Right atrium auricular region (tissue), 2 donors: ENCODE data around the gene DHX35. TPM values are rescaled to one million over a fixed set of nuclear protein-coding genes. Genes with fewer than 3 reads are reported as not detected.

Experiments
- DNase-seq: peaks from one replicate; pipeline ENCODE4 v3.0.0-alpha.2; 2019; ENCODE audit warnings: low spot score
- H3K27ac ChIP-seq, 2 donors: fragments of 200-600 bp; sonication (generic); 1 replicate in 1 of 2; 2 replicates in 1 of 2; pipeline ENCODE4 v1.5.1; 2016 to 2019
- H3K27me3 ChIP-seq, 2 donors: fragments of 200-600 bp; sonication (generic); one replicate each; pipeline versions ENCODE4 v1.5.1 to v1.6.0; 2017 to 2019
- H3K36me3 ChIP-seq: fragments of 200-600 bp; sonication (generic); one replicate; pipeline ENCODE4 v1.5.1; 2016
- H3K4me1 ChIP-seq, 2 donors: fragments of 200-600 bp; sonication (generic); one replicate each; pipeline versions ENCODE4 v1.5.1 to v1.6.0; 2017 to 2019
- H3K4me3 ChIP-seq, 2 donors: fragments of 200-600 bp; sonication (generic); 1 replicate in 1 of 2; 2 replicates in 1 of 2; pipeline ENCODE4 v1.5.1; 2017 to 2019; ENCODE audit warnings: mild to moderate bottlenecking in 1 of 2, moderate library complexity in 1 of 2
- H3K9me3 ChIP-seq, 2 donors: fragments of 200-600 bp; sonication (generic); one replicate each; pipeline ENCODE4 v1.5.1; 2019
- CTCF ChIP-seq, 2 donors: fragments of 200-600 bp; sonication (generic); IDR thresholded peaks; one replicate each; pipeline ENCODE4 v1.5.1; 2019; ENCODE audit warnings: antibody characterized with exemption in 2 of 2
- total RNA-seq, 2 donors: library from RNA; depleted of rRNA; stranded (reverse); fragments of >200 nt; gene quantifications; one replicate each; pipeline ENCODE4 v1.1.0, GENCODE V29; 2016

DHX35 gene
- total RNA-seq, 2 donors from 2014 or later: 15.2 to 41.0 TPM

GRCh38 chr20:39019027-39019426 lies 56.9 kb downstream of the DHX35 start:
- Histone ChIP-seq H3K27me3 (no peaks in the 10 kb centered on the region), H3K4me1 (no peaks in the 10 kb centered on the region), H3K36me3 (peaks cover 83% of the 10 kb centered on the region), H3K9me3 (no peaks in the 10 kb centered on the region), H3K27ac (no peak overlapping the region), H3K4me3 (no peak overlapping the region)
- no peak for DNase-seq
- TF ChIP-seq CTCF (IDR thresholded peaks at IDR 0.05): no peak

GRCh38 chr20:39019805-39020325 lies 57.7 kb downstream of the DHX35 start:
- DNase-seq: no peak
- Histone ChIP-seq H3K36me3 (peaks cover 84% of the 10 kb centered on the region), H3K4me3 (no peak overlapping the region), H3K27me3 (no peaks in the 10 kb centered on the region), H3K4me1 (no peaks in the 10 kb centered on the region), H3K9me3 (no peaks in the 10 kb centered on the region), H3K27ac (no peak overlapping the region)
- TF ChIP-seq CTCF (IDR thresholded peaks at IDR 0.05): no peak

- no peak for TF ChIP-seq CTCF (IDR thresholded peaks at IDR 0.05)
- Histone ChIP-seq H3K9me3 (no peaks in the 10 kb centered on the region), H3K4me1 (no peaks in the 10 kb centered on the region), H3K4me3 (no peak overlapping the region), H3K27ac (no peak overlapping the region), H3K27me3 (no peaks in the 10 kb centered on the region), H3K36me3 (peaks cover 86% of the 10 kb centered on the region)
- no peak for DNase-seq
Measured at GRCh38 chr20:39021748-39022147, 59.6 kb downstream of the DHX35 start.

GRCh38 chr20:39025883-39026282 lies 63.7 kb downstream of the DHX35 start:
- peaks cover 87% of the 10 kb centered on the region for H3K36me3 ChIP-seq
- no peaks in the 10 kb centered on the region for H3K27me3 ChIP-seq
- no peak for DNase-seq
- H3K9me3 ChIP-seq: no peaks in the 10 kb centered on the region
- H3K4me1 ChIP-seq: no peaks in the 10 kb centered on the region
- TF ChIP-seq CTCF (IDR thresholded peaks at IDR 0.05): no peak
- H3K27ac ChIP-seq: no peak overlapping the region
- no peak overlapping the region for H3K4me3 ChIP-seq

- H3K4me1 ChIP-seq: no peaks in the 10 kb centered on the region
- H3K27ac ChIP-seq: no peak overlapping the region
- no peaks in the 10 kb centered on the region for H3K27me3 ChIP-seq
- TF ChIP-seq CTCF (IDR thresholded peaks at IDR 0.05): no peak
- H3K4me3 ChIP-seq: no peak overlapping the region
- H3K9me3 ChIP-seq: no peaks in the 10 kb centered on the region
- no peak for DNase-seq
- peaks cover 66% of the 10 kb centered on the region for H3K36me3 ChIP-seq
Measured at GRCh38 chr20:39029364-39029763, 67.2 kb downstream of the DHX35 start.

- Histone ChIP-seq H3K4me1 (no peaks in the 10 kb centered on the region), H3K9me3 (no peaks in the 10 kb centered on the region), H3K36me3 (peaks cover 67% of the 10 kb centered on the region), H3K27me3 (no peaks in the 10 kb centered on the region), H3K4me3 (no peak overlapping the region), H3K27ac (no peak overlapping the region)
- DNase-seq: no peak
- no peak for TF ChIP-seq CTCF (IDR thresholded peaks at IDR 0.05)
Measured at GRCh38 chr20:39032997-39033396, 70.9 kb downstream of the DHX35 start.
